Measurements from ENCODE around the gene GALNT11. TPM values are rescaled to one million over a fixed set of nuclear protein-coding genes. Genes with fewer than 3 reads are reported as not detected.

GALNT11 gene
- total and polyA plus RNA-seq, 9 of the 15 experiments (the other 6 are each of a cell fraction or from before 2014, with no cell fraction given), result 8.2 to 59.5 (median 36.5) TPM

DNA sequence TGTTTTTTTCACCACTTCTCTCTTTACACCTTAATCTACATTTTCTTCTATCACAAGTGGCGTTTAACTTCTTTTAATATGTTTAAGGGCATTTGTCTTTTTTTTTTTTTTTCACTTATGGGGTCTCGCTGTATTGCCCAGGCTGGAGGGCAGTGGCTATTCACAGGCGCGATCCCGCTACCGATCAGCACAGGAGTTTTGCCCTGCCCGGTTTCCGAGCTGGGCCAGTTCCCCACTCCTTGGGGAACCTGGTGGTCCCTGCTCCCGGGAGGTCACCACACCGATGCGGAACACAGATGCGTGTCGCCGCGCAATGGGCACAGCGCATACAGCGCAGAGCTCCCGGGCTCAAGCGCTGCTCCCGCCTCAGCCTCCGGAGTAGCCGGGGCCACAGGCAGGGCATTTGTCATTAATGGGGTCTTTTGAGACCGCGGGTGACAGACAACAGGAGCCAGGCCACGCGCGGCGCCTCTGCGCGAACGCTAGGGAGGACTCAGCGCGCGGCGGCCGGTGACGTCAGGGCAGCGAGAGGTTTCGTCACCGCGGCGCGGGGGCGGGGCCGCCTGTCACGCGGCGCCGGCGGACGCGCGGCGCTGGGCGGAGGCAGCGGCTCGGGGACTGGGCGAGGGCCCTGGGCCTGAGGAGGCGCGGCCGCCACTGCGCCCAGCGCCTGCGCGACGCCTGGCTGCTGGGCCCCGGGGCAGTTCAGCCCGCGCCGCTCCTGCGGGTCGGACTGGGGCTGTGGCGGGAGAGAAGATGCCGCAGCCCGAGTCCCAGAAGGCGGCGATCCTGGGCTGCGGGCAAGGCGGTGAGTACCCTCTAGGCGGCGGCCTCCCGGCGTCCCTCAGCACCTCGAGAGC is at the start of gene GALNT11 (continued):
- TF ChIP-seq, protein P1, sequence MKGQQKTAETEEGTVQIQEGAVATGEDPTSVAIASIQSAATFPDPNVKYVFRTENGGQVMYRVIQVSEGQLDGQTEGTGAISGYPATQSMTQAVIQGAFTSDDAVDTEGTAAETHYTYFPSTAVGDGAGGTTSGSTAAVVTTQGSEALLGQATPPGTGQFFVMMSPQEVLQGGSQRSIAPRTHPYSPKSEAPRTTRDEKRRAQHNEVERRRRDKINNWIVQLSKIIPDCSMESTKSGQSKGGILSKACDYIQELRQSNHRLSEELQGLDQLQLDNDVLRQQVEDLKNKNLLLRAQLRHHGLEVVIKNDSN (CRISPR knock-in tag; IDR thresholded peaks at IDR 0.05), result peak; percentile 56; the same call in 1 of the 2 replicates
- TF ChIP-seq MTA3 (IDR thresholded peaks at IDR 0.05; ENCODE audit: borderline replicate concordance), result peak; percentile 98

DNA sequence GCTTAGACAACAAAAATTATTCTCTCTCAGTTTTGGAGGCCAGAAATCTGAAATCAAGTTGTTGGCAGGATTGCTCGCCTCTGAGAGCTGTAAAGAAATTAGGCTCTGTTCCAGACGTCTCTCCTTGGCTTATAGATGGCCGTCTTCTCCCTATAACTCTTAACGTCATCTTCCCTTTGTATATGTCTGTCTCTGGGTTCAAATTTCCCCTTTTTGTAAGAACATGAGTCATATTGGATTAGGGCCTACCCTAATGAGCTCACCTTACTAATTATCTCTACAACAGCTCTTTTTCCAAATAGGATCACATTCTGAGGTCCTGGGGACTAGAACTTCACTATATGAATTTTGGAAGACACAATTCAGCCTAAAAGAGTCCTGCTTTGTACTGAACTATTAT is 46.9 kb upstream of the GALNT11 start:
- no peak overlapping the region for H3K4me3 ChIP-seq
- no peak overlapping the region for H3K27ac ChIP-seq (ENCODE audit: extremely low read depth, low read depth, low read length)
- in situ Hi-C loops (cut with MboI), result no loop called here
- peaks cover 15 to 30% of the 10 kb centered on the region in 2 experiments for H3K27me3 ChIP-seq (ENCODE audit: control insufficient read depth in 2 of 2, insufficient read depth in 2 of 2, low read length in 2 of 2)
- ATAC-seq (no peak), FAIRE-seq (no peak), DNase-seq (ENCODE audit: extremely low read depth in 1 of 4, low spot score in 3 of 4) (no peak)
- TF ChIP-seq, protein P2, sequence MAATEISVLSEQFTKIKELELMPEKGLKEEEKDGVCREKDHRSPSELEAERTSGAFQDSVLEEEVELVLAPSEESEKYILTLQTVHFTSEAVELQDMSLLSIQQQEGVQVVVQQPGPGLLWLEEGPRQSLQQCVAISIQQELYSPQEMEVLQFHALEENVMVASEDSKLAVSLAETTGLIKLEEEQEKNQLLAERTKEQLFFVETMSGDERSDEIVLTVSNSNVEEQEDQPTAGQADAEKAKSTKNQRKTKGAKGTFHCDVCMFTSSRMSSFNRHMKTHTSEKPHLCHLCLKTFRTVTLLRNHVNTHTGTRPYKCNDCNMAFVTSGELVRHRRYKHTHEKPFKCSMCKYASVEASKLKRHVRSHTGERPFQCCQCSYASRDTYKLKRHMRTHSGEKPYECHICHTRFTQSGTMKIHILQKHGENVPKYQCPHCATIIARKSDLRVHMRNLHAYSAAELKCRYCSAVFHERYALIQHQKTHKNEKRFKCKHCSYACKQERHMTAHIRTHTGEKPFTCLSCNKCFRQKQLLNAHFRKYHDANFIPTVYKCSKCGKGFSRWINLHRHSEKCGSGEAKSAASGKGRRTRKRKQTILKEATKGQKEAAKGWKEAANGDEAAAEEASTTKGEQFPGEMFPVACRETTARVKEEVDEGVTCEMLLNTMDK (IDR thresholded peaks at IDR 0.05; ENCODE audit: borderline replicate concordance, insufficient read depth, low read depth, low read length, poor library complexity, severe bottlenecking), result no peak
- TF ChIP-seq LEF1 (IDR thresholded peaks at IDR 0.05), result no peak
- TF ChIP-seq TRIM28 (IDR thresholded peaks at IDR 0.05), result no peak
- TF ChIP-seq CBX3 (IDR thresholded peaks at IDR 0.05; ENCODE audit: borderline replicate concordance in 1 of 2, low read length in 2 of 2), result no peak
- intact Hi-C loops (cut with micrococcal nuclease), result no loop called here
- no peaks in the 10 kb centered on the region for H3K4me1 ChIP-seq (replicated peaks in 1 of 2; ENCODE audit: control insufficient read depth in 2 of 2, insufficient read depth in 2 of 2, low read length in 2 of 2)
- H3K9me1 ChIP-seq (ENCODE audit: control insufficient read depth, insufficient read depth, low read length), result no peaks in the 10 kb centered on the region
- no peaks in the 10 kb centered on the region for H4K20me1 ChIP-seq (replicated peaks; ENCODE audit: control insufficient read depth, insufficient read depth, low read length)
- H3K4me2 ChIP-seq (ENCODE audit: insufficient read depth, low read length), result no peak overlapping the region
- no peak overlapping the region for H2AFZ ChIP-seq (ENCODE audit: low read depth, low read length)
- ChIA-PET CTCF (ENCODE audit: low intra/inter-chr PET ratio) (no interaction called here), POLR2A (interaction anchor here (0.6 to 0.7 kb wide), 2 partner anchors 22 to 168 kb away, joined by 3 to 6 read pairs; partner anchors contain the start of gene GALNTL5)
- BruUV-seq (replicated peaks), result no TSS peak
- 0 out of 2 replicates have a peak, but pooled peaks cover 4% of the 10 kb centered on the region for H3K9me3 ChIP-seq (replicated peaks; ENCODE audit: control insufficient read depth, insufficient read depth, low read depth, low read length)
- WGBS (ENCODE audit: insufficient coverage, low coverage, missing lambda C conversion rate), result 1% methylated on average over 4 of the region's 4 CpGs
- no peaks in the 10 kb centered on the region for H3K79me2 ChIP-seq (ENCODE audit: control insufficient read depth, insufficient read depth, low read length)
- H3K9ac ChIP-seq (ENCODE audit: insufficient read depth in 1 of 2, low read depth in 2 of 2, low read length in 2 of 2), result no peak overlapping the region
- H3K36me3 ChIP-seq (ENCODE audit: control insufficient read depth, insufficient read depth, low read length), result no peaks in the 10 kb centered on the region
